ENCODE results near the gene GRPEL1.

DNA sequence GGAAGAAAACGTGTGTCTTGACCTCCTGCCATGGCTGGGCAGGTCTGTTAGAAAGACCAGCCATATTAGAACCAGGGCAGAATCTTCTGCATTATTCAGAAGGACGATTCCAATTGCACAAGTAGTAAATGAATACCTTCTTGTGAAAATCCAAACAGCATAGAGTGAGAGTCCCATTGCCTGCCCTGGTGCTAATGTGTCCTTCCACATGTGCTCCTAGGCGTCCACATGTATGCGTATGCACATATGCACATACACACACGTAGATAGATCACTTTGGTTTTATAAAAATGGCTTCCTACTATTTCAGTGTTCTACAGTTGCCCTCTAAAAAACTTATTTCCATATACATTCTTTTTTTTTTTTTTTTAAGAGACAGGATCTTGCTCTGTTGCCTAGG is 10.2 kb upstream of the GRPEL1 start:
- TF ChIP-seq, protein P1, sequence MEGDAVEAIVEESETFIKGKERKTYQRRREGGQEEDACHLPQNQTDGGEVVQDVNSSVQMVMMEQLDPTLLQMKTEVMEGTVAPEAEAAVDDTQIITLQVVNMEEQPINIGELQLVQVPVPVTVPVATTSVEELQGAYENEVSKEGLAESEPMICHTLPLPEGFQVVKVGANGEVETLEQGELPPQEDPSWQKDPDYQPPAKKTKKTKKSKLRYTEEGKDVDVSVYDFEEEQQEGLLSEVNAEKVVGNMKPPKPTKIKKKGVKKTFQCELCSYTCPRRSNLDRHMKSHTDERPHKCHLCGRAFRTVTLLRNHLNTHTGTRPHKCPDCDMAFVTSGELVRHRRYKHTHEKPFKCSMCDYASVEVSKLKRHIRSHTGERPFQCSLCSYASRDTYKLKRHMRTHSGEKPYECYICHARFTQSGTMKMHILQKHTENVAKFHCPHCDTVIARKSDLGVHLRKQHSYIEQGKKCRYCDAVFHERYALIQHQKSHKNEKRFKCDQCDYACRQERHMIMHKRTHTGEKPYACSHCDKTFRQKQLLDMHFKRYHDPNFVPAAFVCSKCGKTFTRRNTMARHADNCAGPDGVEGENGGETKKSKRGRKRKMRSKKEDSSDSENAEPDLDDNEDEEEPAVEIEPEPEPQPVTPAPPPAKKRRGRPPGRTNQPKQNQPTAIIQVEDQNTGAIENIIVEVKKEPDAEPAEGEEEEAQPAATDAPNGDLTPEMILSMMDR (IDR thresholded peaks at IDR 0.05) = no peak
- TF ChIP-seq BCL3 (IDR thresholded peaks at IDR 0.05) (no peak), BHLHE40 (IDR thresholded peaks at IDR 0.05; ENCODE audit: low read depth, low read length) (no peak), JUNB (IDR thresholded peaks at IDR 0.05) (no peak), RAD21 (conservative IDR thresholded peaks at IDR 0.05 in 1 of 2, IDR thresholded peaks at IDR 0.05 in 1 of 2) (no peak), MAFK (IDR thresholded peaks at IDR 0.05; ENCODE audit: partially characterized antibody) (no peak), POLR2A (IDR thresholded peaks at IDR 0.05; ENCODE audit: low read length) (no peak), HOXA7 (CRISPR knock-in tag; IDR thresholded peaks at IDR 0.05) (no peak), HOXB5 (CRISPR knock-in tag; IDR thresholded peaks at IDR 0.05) (no peak), POLR2AphosphoS2 (conservative IDR thresholded peaks at IDR 0.05; ENCODE audit: low read length) (no peak), NR3C1 (IDR thresholded peaks at IDR 0.05) (no peak), CBX8 (IDR thresholded peaks at IDR 0.05) (no peak)
- TF ChIP-seq, protein P2, sequence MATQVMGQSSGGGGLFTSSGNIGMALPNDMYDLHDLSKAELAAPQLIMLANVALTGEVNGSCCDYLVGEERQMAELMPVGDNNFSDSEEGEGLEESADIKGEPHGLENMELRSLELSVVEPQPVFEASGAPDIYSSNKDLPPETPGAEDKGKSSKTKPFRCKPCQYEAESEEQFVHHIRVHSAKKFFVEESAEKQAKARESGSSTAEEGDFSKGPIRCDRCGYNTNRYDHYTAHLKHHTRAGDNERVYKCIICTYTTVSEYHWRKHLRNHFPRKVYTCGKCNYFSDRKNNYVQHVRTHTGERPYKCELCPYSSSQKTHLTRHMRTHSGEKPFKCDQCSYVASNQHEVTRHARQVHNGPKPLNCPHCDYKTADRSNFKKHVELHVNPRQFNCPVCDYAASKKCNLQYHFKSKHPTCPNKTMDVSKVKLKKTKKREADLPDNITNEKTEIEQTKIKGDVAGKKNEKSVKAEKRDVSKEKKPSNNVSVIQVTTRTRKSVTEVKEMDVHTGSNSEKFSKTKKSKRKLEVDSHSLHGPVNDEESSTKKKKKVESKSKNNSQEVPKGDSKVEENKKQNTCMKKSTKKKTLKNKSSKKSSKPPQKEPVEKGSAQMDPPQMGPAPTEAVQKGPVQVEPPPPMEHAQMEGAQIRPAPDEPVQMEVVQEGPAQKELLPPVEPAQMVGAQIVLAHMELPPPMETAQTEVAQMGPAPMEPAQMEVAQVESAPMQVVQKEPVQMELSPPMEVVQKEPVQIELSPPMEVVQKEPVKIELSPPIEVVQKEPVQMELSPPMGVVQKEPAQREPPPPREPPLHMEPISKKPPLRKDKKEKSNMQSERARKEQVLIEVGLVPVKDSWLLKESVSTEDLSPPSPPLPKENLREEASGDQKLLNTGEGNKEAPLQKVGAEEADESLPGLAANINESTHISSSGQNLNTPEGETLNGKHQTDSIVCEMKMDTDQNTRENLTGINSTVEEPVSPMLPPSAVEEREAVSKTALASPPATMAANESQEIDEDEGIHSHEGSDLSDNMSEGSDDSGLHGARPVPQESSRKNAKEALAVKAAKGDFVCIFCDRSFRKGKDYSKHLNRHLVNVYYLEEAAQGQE (IDR thresholded peaks at IDR 0.05) = no peak
- TF ChIP-seq, protein P3, sequence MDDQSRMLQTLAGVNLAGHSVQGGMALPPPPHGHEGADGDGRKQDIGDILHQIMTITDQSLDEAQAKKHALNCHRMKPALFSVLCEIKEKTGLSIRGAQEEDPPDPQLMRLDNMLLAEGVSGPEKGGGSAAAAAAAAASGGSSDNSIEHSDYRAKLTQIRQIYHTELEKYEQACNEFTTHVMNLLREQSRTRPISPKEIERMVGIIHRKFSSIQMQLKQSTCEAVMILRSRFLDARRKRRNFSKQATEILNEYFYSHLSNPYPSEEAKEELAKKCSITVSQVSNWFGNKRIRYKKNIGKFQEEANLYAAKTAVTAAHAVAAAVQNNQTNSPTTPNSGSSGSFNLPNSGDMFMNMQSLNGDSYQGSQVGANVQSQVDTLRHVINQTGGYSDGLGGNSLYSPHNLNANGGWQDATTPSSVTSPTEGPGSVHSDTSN (IDR thresholded peaks at IDR 0.05) = no peak

Measured in A549 (cell line).